Activated CD8-positive, alpha-beta memory T cell treated with anti-CD3 and anti-CD28 coated beads, Interleukin-2, amount 50 U/mL, for 24 hours (primary cell): Measurements from ENCODE around the gene NCKAP5L.
"Not testable (repeated sequence)": the region's sequence is repeated elsewhere in the genome, so short reads cannot be mapped to it uniquely, and the experiment has no call there.

Experiments used
- DNase-seq: peaks from one replicate; pipeline ENCODE4 v3.0.0-alpha.2; 2020; ENCODE audit errors: extremely low read depth

Gene NCKAP5L

GRCh38 chr12:49777800-49778748, 50.1 kb downstream of the NCKAP5L start:
- DNase-seq = peak; percentile 45

GRCh38 chr12:49777341-49777740, 50.9 kb downstream of the NCKAP5L start:
- DNase-seq = no peak

- DNase-seq = no peak
Measured at GRCh38 chr12:49776858-49777257, 51.4 kb downstream of the NCKAP5L start.

- no peak for DNase-seq
Measured at GRCh38 chr12:49776413-49776812, 51.8 kb downstream of the NCKAP5L start.

- not testable (repeated sequence) for DNase-seq
Measured at GRCh38 chr12:49773102-49773501, 55.1 kb downstream of the NCKAP5L start.

- no peak for DNase-seq
Measured at GRCh38 chr12:49767333-49767732, 60.9 kb downstream of the NCKAP5L start.

- no peak for DNase-seq
Measured at GRCh38 chr12:49766115-49766455, 62.1 kb downstream of the NCKAP5L start.

GRCh38 chr12:49764126-49764525, 64.1 kb downstream of the NCKAP5L start:
- DNase-seq = no peak

GRCh38 chr12:49763006-49763591, 65.1 kb downstream of the NCKAP5L start:
- peak; percentile 47 for DNase-seq

GRCh38 chr12:49762468-49762847, 65.8 kb downstream of the NCKAP5L start:
- no peak for DNase-seq

- DNase-seq = no peak
Measured at GRCh38 chr12:49761677-49762467, 66.3 kb downstream of the NCKAP5L start.

- DNase-seq = no peak
Measured at GRCh38 chr12:49750996-49751393, 77.2 kb downstream of the NCKAP5L start.

GRCh38 chr12:49750027-49750995, 77.9 kb downstream of the NCKAP5L start:
- DNase-seq = peak; percentile 24

GRCh38 chr12:49748800-49749199, 79.4 kb downstream of the NCKAP5L start:
- no peak for DNase-seq

- no peak for DNase-seq
Measured at GRCh38 chr12:49748306-49748705, 79.9 kb downstream of the NCKAP5L start.

GRCh38 chr12:49744363-49744885, 83.8 kb downstream of the NCKAP5L start:
- DNase-seq = no peak

- DNase-seq = peak; percentile 75
Measured at GRCh38 chr12:49741882-49742620, 86.2 kb downstream of the NCKAP5L start.
